Naive B cell (primary cell): ENCODE data around the gene ECHDC1. TPM values are rescaled to one million over a fixed set of nuclear protein-coding genes. Genes with fewer than 3 reads are reported as not detected.

Experiments used
- ATAC-seq, 2 donors: fragments of 150-1000 bp; cut with Tn5 transposase; 2 replicates each; pipeline ENCODE4 v1.10.0; 2021; ENCODE audit warnings: low read depth in 2 of 2, mild to moderate bottlenecking in 2 of 2, moderate library complexity in 2 of 2
- DNase-seq: peaks from one replicate; pipeline ENCODE4 v3.0.0; 2022
- H3K27ac Mint-ChIP-seq, 6 donors: one replicate each; pipeline ENCODE4 v1.8.0; 2020 to 2022; ENCODE audit warnings: mild to moderate bottlenecking in 6 of 6, mixed read lengths in 6 of 6, moderate library complexity in 5 of 6, inconsistent platforms in 2 of 6
- H3K27me3 Mint-ChIP-seq, 3 donors: one replicate each; pipeline ENCODE4 v1.8.0; 2021 to 2022; ENCODE audit warnings: mixed read lengths in 3 of 3, mild to moderate bottlenecking in 1 of 3
- H3K36me3 Mint-ChIP-seq, 2 donors: one replicate each; pipeline ENCODE4 v1.8.0; 2020 to 2022; ENCODE audit warnings: mixed read lengths in 2 of 2, inconsistent platforms in 1 of 2, mild to moderate bottlenecking in 1 of 2
- H3K4me1 Mint-ChIP-seq, 3 donors: one replicate each; pipeline ENCODE4 v1.8.0; 2020 to 2022; ENCODE audit warnings: mixed read lengths in 3 of 3, inconsistent platforms in 1 of 3, mild to moderate bottlenecking in 1 of 3, moderate library complexity in 1 of 3
- H3K4me3 Mint-ChIP-seq, 8 donors: one replicate each; pipeline ENCODE4 v1.8.0; 2020 to 2022; ENCODE audit warnings: mild to moderate bottlenecking in 8 of 8, mixed read lengths in 8 of 8, moderate library complexity in 8 of 8, inconsistent platforms in 2 of 8
- H3K9me3 Mint-ChIP-seq, 7 donors: one replicate each; pipeline ENCODE4 v1.8.0; 2020 to 2022; ENCODE audit warnings: mixed read lengths in 7 of 7, mild to moderate bottlenecking in 5 of 7, inconsistent platforms in 2 of 7, moderate library complexity in 1 of 7
- polyA plus RNA-seq, 6 donors: library from polyadenylated mRNA; unstranded; fragments of 300-500 nt; fragmentation: Illumina TruSeq; gene quantifications; one replicate each; pipeline ENCODE4 v1.2.3, GENCODE V29; 2021; ENCODE audit warnings: low read depth in 6 of 6

ECHDC1 gene
- polyA plus RNA-seq, 6 donors from 2014 or later: 97.9 to 122 (median 102) TPM

- DNase-seq: no peak
- Mint-ChIP-seq H3K36me3 (peaks cover 10 to 13% of the 10 kb centered on the region in 2 donors), H3K4me3 (peak overlapping the region in 5 of 8 donors; percentile 17 to 61 (median 37)), H3K4me1 (peaks cover 15 to 43% (median 32%) of the 10 kb centered on the region in 3 donors), H3K9me3 (no peaks in the 10 kb centered on the region), H3K27me3 (no peaks in the 10 kb centered on the region), H3K27ac (peak overlapping the region; percentile 23 to 82 (median 66))
- peak; percentile 51 to 54 for ATAC-seq
Observed at GRCh38 chr6:127291495-127291894, 51.9 kb downstream of the ECHDC1 start.

GRCh38 chr6:127290391-127291265, 52.8 kb downstream of the ECHDC1 start:
- H3K27me3 Mint-ChIP-seq: no peaks in the 10 kb centered on the region
- H3K9me3 Mint-ChIP-seq: no peaks in the 10 kb centered on the region
- ATAC-seq: no peak
- peaks cover 16 to 44% (median 32%) of the 10 kb centered on the region in 3 donors for H3K4me1 Mint-ChIP-seq
- H3K36me3 Mint-ChIP-seq: peaks cover 17 to 18% of the 10 kb centered on the region in 2 donors
- peak overlapping the region in 4 of 8 donors; percentile 15 to 42 (median 26) for H3K4me3 Mint-ChIP-seq
- no peak for DNase-seq
- peak overlapping the region; percentile 60 to 82 (median 70) for H3K27ac Mint-ChIP-seq

- no peak for ATAC-seq
- H3K4me1 Mint-ChIP-seq: peaks cover 19 to 44% (median 32%) of the 10 kb centered on the region in 3 donors
Observed at GRCh38 chr6:127289934-127290333, 53.5 kb downstream of the ECHDC1 start.

GRCh38 chr6:127288705-127289104, 54.7 kb downstream of the ECHDC1 start:
- DNase-seq (no peak), ATAC-seq (no peak)

More at GRCh38 chr6:127289934-127290333, 53.5 kb downstream of the ECHDC1 start:
- Mint-ChIP-seq H3K4me3 (no peak overlapping the region), H3K9me3 (no peaks in the 10 kb centered on the region), H3K36me3 (peaks cover 20 to 22% of the 10 kb centered on the region in 2 donors), H3K27ac (peak overlapping the region in 4 of 6 donors; percentile 59 to 84 (median 66)), H3K27me3 (no peaks in the 10 kb centered on the region)
- no peak for DNase-seq

GRCh38 chr6:127282184-127282583, 61.2 kb downstream of the ECHDC1 start:
- no peak for ATAC-seq
- no peak overlapping the region for H3K4me3 Mint-ChIP-seq
- H3K36me3 Mint-ChIP-seq: peaks cover 15 to 25% of the 10 kb centered on the region in 2 donors
- H3K27me3 Mint-ChIP-seq: no peaks in the 10 kb centered on the region
- H3K27ac Mint-ChIP-seq: peak overlapping the region in 3 of 6 donors; percentile 2 to 71 (median 3)
- DNase-seq: no peak
- H3K4me1 Mint-ChIP-seq: peaks cover 0 to 23% (median 20%) of the 10 kb centered on the region in 3 donors
- no peaks in the 10 kb centered on the region for H3K9me3 Mint-ChIP-seq

More at GRCh38 chr6:127288705-127289104, 54.7 kb downstream of the ECHDC1 start:
- peak overlapping the region in 2 of 6 donors; percentile 23 to 84 for H3K27ac Mint-ChIP-seq
- no peaks in the 10 kb centered on the region for H3K27me3 Mint-ChIP-seq
- no peaks in the 10 kb centered on the region for H3K9me3 Mint-ChIP-seq
- peaks cover 22 to 39% (median 25%) of the 10 kb centered on the region in 3 donors for H3K4me1 Mint-ChIP-seq
- H3K36me3 Mint-ChIP-seq: peaks cover 15 to 22% of the 10 kb centered on the region in 2 donors
- H3K4me3 Mint-ChIP-seq: no peak overlapping the region

- Mint-ChIP-seq H3K36me3 (peaks cover 5 to 9% of the 10 kb centered on the region in 2 donors), H3K9me3 (no peaks in the 10 kb centered on the region), H3K4me3 (no peak overlapping the region), H3K27ac (peak overlapping the region in 1 of 6 donors; percentile 2), H3K27me3 (no peaks in the 10 kb centered on the region), H3K4me1 (peaks cover under 1 to 19% (median 16%) of the 10 kb centered on the region in 3 donors)
- ATAC-seq (peak; percentile 37 to 49), DNase-seq (no peak)
Observed at GRCh38 chr6:127279815-127280214, 63.6 kb downstream of the ECHDC1 start.

GRCh38 chr6:127277878-127278843, 65.2 kb downstream of the ECHDC1 start:
- no peaks in the 10 kb centered on the region for H3K9me3 Mint-ChIP-seq
- H3K4me1 Mint-ChIP-seq: peaks cover 14 to 24% (median 16%) of the 10 kb centered on the region in 3 donors
- ATAC-seq (no peak), DNase-seq (no peak)
- no peak overlapping the region for H3K4me3 Mint-ChIP-seq
- peaks cover 5 to 9% of the 10 kb centered on the region in 2 donors for H3K36me3 Mint-ChIP-seq
- H3K27ac Mint-ChIP-seq: no peak overlapping the region
- H3K27me3 Mint-ChIP-seq: no peaks in the 10 kb centered on the region

- no peaks in the 10 kb centered on the region for H3K27me3 Mint-ChIP-seq
- H3K9me3 Mint-ChIP-seq: no peaks in the 10 kb centered on the region
- ATAC-seq: no peak
- no peak overlapping the region for H3K4me3 Mint-ChIP-seq
- no peak for DNase-seq
- H3K4me1 Mint-ChIP-seq: peaks cover 19 to 32% (median 23%) of the 10 kb centered on the region in 3 donors
- H3K27ac Mint-ChIP-seq: no peak overlapping the region
- peaks cover 3 to 8% of the 10 kb centered on the region in 2 donors for H3K36me3 Mint-ChIP-seq
Observed at GRCh38 chr6:127276331-127276730, 67.1 kb downstream of the ECHDC1 start.

GRCh38 chr6:127273499-127273898, 69.9 kb downstream of the ECHDC1 start:
- no peaks in the 10 kb centered on the region for H3K9me3 Mint-ChIP-seq
- H3K27ac Mint-ChIP-seq: no peak overlapping the region
- no peaks in the 10 kb centered on the region for H3K27me3 Mint-ChIP-seq
- no peak for DNase-seq
- no peak overlapping the region for H3K4me3 Mint-ChIP-seq
- H3K4me1 Mint-ChIP-seq: peaks cover 16 to 39% (median 35%) of the 10 kb centered on the region in 3 donors
- ATAC-seq: no peak
- peaks cover 0 to 8% of the 10 kb centered on the region in 2 donors for H3K36me3 Mint-ChIP-seq

- Mint-ChIP-seq H3K27me3 (no peaks in the 10 kb centered on the region), H3K27ac (peak overlapping the region in 1 of 6 donors; percentile 59), H3K9me3 (no peaks in the 10 kb centered on the region), H3K4me3 (no peak overlapping the region), H3K36me3 (peaks cover 2 to 8% of the 10 kb centered on the region in 2 donors), H3K4me1 (peaks cover 25 to 49% (median 43%) of the 10 kb centered on the region in 3 donors)
- DNase-seq: no peak
- ATAC-seq: no peak
Observed at GRCh38 chr6:127272576-127272975, 70.8 kb downstream of the ECHDC1 start.

GRCh38 chr6:127267646-127268625, 75.5 kb downstream of the ECHDC1 start:
- peaks cover 33 to 50% (median 41%) of the 10 kb centered on the region in 3 donors for H3K4me1 Mint-ChIP-seq
- H3K9me3 Mint-ChIP-seq: no peaks in the 10 kb centered on the region
- H3K4me3 Mint-ChIP-seq: peak overlapping the region; percentile 92 to 98 (median 98)
- H3K36me3 Mint-ChIP-seq: peaks cover 8 to 14% of the 10 kb centered on the region in 2 donors
- H3K27ac Mint-ChIP-seq: peak overlapping the region; percentile 95 to 98 (median 97)
- ATAC-seq (no peak), DNase-seq (no peak)
- no peaks in the 10 kb centered on the region for H3K27me3 Mint-ChIP-seq
